ENCODE measurements around the gene FLYWCH1. TPM values are rescaled to one million over a fixed set of nuclear protein-coding genes. Genes with fewer than 3 reads are reported as not detected.

FLYWCH1 gene
- total and polyA plus RNA-seq, 9 of the 15 experiments (the other 6 are each of a cell fraction or from before 2014, with no cell fraction given), result 0.18 to 33.6 (median 11.3) TPM

DNA sequence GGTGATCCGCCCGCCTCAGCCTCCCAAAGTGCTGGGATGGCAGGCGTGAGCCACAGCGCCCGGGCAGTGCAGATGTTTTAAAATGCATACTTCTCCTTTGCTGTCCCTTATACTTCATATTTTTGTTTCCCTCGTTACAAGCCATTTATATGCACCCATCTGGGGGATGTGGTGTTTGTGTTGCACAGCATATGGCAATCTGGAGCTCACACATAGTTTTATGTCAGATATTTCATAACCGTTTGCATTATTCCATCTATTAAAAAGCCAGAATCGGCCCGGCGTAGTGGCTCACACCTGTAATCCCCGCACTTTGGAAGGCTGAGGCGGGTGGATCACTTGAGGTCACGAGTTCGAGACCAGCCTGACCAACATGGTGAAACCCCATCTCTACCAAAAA, 11.8 kb downstream of the FLYWCH1 start:
- peaks cover 26% of the 10 kb centered on the region; the same call in 1 of the 3 replicates for H3K36me3 ChIP-seq (ENCODE audit: control insufficient read depth, insufficient read depth, low read length)
- peaks cover 3 to 14% of the 10 kb centered on the region in 2 experiments; a peak in 3 of 5 replicates for H3K4me1 ChIP-seq (replicated peaks in 1 of 2; ENCODE audit: control insufficient read depth in 2 of 2, insufficient read depth in 2 of 2, low read length in 2 of 2)
- no peak overlapping the region for H3K9ac ChIP-seq (ENCODE audit: insufficient read depth in 1 of 2, low read depth in 2 of 2, low read length in 2 of 2)
- intact Hi-C loops (cut with micrococcal nuclease), result no loop called here
- H3K4me2 ChIP-seq (ENCODE audit: insufficient read depth, low read length), result no peak overlapping the region
- FAIRE-seq (no peak), DNase-seq (ENCODE audit: extremely low read depth in 1 of 4, low spot score in 3 of 4) (no peak), ATAC-seq (no peak)
- no peaks in the 10 kb centered on the region for H3K79me2 ChIP-seq (ENCODE audit: control insufficient read depth, insufficient read depth, low read length)
- H3K27me3 ChIP-seq (ENCODE audit: control insufficient read depth in 2 of 2, insufficient read depth in 2 of 2, low read length in 2 of 2), result no peaks in the 10 kb centered on the region
- CTCF ChIA-PET (ENCODE audit: low intra/inter-chr PET ratio), result interaction anchor here (0.7 kb wide), 1 partner anchor 91 kb away, joined by 4 read pairs; no protein-coding TSS in a partner anchor
- POLR2A ChIA-PET, result interaction anchor here (0.6 kb wide), 1 partner anchor 85 kb away, joined by 5 read pairs; no protein-coding TSS in a partner anchor
- H3K9me1 ChIP-seq (ENCODE audit: control insufficient read depth, insufficient read depth, low read length), result no peaks in the 10 kb centered on the region
- no peak overlapping the region for H3K4me3 ChIP-seq
- H3K9me3 ChIP-seq (replicated peaks; ENCODE audit: control insufficient read depth, insufficient read depth, low read depth, low read length), result no peaks in the 10 kb centered on the region
- H2AFZ ChIP-seq (ENCODE audit: low read depth, low read length), result no peak overlapping the region
- H3K27ac ChIP-seq (ENCODE audit: extremely low read depth, low read depth, low read length), result no peak overlapping the region
- in situ Hi-C loops (cut with MboI), result no loop called here
- H4K20me1 ChIP-seq (replicated peaks; ENCODE audit: control insufficient read depth, insufficient read depth, low read length), result no peaks in the 10 kb centered on the region
- WGBS (ENCODE audit: insufficient coverage, low coverage, missing lambda C conversion rate), result 93% methylated on average over 14 of the region's 14 CpGs
- no TSS peak for BruUV-seq (replicated peaks)
- TF ChIP-seq ZNF766 (CRISPR knock-in tag; conservative IDR thresholded peaks at IDR 0.05), result no peak
- no peak for TF ChIP-seq MAFK (IDR thresholded peaks at IDR 0.05; ENCODE audit: low read length)
- no peak for TF ChIP-seq SP1 (CRISPR knock-in tag; IDR thresholded peaks at IDR 0.05)
- TF ChIP-seq, protein P1, sequence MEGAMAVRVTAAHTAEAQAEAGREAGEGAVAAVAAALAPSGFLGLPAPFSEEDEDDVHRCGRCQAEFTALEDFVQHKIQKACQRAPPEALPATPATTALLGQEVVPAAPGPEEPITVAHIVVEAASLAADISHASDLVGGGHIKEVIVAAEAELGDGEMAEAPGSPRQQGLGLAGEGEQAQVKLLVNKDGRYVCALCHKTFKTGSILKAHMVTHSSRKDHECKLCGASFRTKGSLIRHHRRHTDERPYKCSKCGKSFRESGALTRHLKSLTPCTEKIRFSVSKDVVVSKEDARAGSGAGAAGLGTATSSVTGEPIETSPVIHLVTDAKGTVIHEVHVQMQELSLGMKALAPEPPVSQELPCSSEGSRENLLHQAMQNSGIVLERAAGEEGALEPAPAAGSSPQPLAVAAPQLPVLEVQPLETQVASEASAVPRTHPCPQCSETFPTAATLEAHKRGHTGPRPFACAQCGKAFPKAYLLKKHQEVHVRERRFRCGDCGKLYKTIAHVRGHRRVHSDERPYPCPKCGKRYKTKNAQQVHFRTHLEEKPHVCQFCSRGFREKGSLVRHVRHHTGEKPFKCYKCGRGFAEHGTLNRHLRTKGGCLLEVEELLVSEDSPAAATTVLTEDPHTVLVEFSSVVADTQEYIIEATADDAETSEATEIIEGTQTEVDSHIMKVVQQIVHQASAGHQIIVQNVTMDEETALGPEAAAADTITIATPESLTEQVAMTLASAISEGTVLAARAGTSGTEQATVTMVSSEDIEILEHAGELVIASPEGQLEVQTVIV (CRISPR knock-in tag; IDR thresholded peaks at IDR 0.05; ENCODE audit: borderline replicate concordance), result no peak
- TF ChIP-seq SAFB2 (IDR thresholded peaks at IDR 0.05; ENCODE audit: borderline replicate concordance, low read depth, low read length, severe bottlenecking), result no peak
- no peak for TF ChIP-seq CBFA2T2 (conservative IDR thresholded peaks at IDR 0.05)
- no peak for TF ChIP-seq BRCA1 (IDR thresholded peaks at IDR 0.05)
- no peak for TF ChIP-seq BRCA1 (CRISPR knock-in tag; IDR thresholded peaks at IDR 0.05)
- TF ChIP-seq ZC3H4 (CRISPR knock-in tag; IDR thresholded peaks at IDR 0.05; ENCODE audit: borderline replicate concordance), result no peak
- TF ChIP-seq POLR2G (IDR thresholded peaks at IDR 0.05; ENCODE audit: low read depth, low read length), result no peak
- TF ChIP-seq ZBTB8A (IDR thresholded peaks at IDR 0.05; ENCODE audit: partially characterized antibody), result no peak
- no peak for TF ChIP-seq NR2C1 (IDR thresholded peaks at IDR 0.05)
- TF ChIP-seq NR2C1 (tag; IDR thresholded peaks at IDR 0.05), result no peak
- TF ChIP-seq, protein P2, sequence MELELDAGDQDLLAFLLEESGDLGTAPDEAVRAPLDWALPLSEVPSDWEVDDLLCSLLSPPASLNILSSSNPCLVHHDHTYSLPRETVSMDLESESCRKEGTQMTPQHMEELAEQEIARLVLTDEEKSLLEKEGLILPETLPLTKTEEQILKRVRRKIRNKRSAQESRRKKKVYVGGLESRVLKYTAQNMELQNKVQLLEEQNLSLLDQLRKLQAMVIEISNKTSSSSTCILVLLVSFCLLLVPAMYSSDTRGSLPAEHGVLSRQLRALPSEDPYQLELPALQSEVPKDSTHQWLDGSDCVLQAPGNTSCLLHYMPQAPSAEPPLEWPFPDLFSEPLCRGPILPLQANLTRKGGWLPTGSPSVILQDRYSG (tag; conservative IDR thresholded peaks at IDR 0.05; ENCODE audit: low read depth), result no peak
- TF ChIP-seq, protein P3, sequence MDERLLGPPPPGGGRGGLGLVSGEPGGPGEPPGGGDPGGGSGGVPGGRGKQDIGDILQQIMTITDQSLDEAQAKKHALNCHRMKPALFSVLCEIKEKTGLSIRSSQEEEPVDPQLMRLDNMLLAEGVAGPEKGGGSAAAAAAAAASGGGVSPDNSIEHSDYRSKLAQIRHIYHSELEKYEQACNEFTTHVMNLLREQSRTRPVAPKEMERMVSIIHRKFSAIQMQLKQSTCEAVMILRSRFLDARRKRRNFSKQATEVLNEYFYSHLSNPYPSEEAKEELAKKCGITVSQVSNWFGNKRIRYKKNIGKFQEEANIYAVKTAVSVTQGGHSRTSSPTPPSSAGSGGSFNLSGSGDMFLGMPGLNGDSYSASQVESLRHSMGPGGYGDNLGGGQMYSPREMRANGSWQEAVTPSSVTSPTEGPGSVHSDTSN (CRISPR knock-in tag; IDR thresholded peaks at IDR 0.05; ENCODE audit: low read depth), result no peak
- TF ChIP-seq, protein P3 (tag; conservative IDR thresholded peaks at IDR 0.05; ENCODE audit: low read depth), result no peak
- TF ChIP-seq, protein P4, sequence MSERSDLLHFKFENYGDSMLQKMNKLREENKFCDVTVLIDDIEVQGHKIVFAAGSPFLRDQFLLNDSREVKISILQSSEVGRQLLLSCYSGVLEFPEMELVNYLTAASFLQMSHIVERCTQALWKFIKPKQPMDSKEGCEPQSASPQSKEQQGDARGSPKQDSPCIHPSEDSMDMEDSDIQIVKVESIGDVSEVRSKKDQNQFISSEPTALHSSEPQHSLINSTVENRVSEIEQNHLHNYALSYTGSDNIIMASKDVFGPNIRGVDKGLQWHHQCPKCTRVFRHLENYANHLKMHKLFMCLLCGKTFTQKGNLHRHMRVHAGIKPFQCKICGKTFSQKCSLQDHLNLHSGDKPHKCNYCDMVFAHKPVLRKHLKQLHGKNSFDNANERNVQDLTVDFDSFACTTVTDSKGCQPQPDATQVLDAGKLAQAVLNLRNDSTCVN (CRISPR knock-in tag; IDR thresholded peaks at IDR 0.05), result no peak

Measured in K562 (cell line).